Measurements from ENCODE around the gene ACER1. TPM values are rescaled to one million over a fixed set of nuclear protein-coding genes. Genes with fewer than 3 reads are reported as not detected.

The ACER1 gene
- total RNA-seq, 4 donors from 2014 or later, result not detected

DNA sequence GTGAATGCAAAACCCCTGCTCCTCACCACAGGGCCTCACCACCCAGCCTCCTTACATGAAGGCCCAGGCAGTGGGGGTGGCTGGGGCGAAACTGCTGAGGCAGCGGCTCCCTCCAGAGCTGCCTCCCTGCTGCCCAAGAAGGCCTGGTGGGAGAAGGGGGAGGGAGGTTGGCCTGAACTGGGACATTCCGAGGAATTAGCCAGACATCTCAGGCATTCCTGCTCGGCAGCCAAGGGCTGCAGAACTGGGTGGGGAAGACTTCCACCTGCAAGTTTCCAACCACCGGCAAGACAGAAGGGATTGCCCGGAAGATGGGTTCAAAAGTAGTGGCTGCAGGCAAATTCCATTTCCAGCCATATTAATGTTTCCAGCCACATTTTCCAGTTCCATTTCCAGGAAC lies 44.6 kb upstream of the ACER1 start:
- no peak for DNase-seq (ENCODE audit: low spot score in 2 of 2)
- TF ChIP-seq POLR2A (IDR thresholded peaks at IDR 0.05) (no peak), EP300 (IDR thresholded peaks at IDR 0.05) (no peak)
- TF ChIP-seq, protein P1, sequence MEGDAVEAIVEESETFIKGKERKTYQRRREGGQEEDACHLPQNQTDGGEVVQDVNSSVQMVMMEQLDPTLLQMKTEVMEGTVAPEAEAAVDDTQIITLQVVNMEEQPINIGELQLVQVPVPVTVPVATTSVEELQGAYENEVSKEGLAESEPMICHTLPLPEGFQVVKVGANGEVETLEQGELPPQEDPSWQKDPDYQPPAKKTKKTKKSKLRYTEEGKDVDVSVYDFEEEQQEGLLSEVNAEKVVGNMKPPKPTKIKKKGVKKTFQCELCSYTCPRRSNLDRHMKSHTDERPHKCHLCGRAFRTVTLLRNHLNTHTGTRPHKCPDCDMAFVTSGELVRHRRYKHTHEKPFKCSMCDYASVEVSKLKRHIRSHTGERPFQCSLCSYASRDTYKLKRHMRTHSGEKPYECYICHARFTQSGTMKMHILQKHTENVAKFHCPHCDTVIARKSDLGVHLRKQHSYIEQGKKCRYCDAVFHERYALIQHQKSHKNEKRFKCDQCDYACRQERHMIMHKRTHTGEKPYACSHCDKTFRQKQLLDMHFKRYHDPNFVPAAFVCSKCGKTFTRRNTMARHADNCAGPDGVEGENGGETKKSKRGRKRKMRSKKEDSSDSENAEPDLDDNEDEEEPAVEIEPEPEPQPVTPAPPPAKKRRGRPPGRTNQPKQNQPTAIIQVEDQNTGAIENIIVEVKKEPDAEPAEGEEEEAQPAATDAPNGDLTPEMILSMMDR (IDR thresholded peaks at IDR 0.05), result no peak
- H3K9me3 ChIP-seq, result peaks cover 0 to 11% (median 0%) of the 10 kb centered on the region in 4 donors
- H3K27me3 ChIP-seq, result no peaks in the 10 kb centered on the region
- peak overlapping the region in 2 of 4 donors; percentile 16 to 31 for H3K27ac ChIP-seq
- peaks cover 0 to 47% (median 13%) of the 10 kb centered on the region in 4 donors for H3K4me1 ChIP-seq
- H3K36me3 ChIP-seq, result peaks cover 2 to 72% (median 20%) of the 10 kb centered on the region in 3 donors
- H3K4me3 ChIP-seq, result no peak overlapping the region
- WGBS, 2 donors, result 43 to 45% methylated on average over 6 of the region's 6 CpGs

DNA sequence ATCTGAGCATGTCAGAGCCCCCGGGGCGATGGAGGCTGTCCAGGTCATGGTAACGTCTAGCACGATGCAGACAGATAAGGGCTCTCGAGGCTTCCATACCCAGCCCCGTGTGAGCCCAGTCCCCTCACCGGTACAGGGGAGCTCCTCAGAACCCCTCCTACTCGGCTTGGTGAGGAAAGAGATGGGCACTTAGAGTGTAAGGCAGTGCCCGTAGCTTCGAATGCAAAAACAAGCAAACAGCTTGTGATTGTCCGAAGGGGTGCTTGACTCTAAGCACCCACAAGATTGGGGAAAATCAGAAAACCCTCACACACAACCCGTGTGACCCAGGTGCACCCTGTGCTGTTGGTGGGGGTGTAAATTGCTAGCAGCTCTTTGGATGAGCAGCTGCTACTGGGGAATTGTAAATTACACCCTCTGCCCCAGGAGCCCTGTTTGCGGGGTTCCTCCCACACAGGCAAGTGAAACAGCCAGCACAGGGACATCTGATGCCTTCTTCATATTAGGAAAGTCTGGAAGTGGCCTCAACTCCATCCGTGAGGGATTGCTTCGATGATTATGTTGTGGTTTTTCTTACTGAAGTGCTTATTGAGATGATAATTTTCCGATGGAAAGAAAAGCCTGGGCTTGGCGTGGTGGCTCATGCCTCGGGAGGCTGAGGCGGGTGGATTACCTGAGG lies 43.2 kb upstream of the ACER1 start:
- Histone ChIP-seq H3K27ac (peak overlapping the region in 2 of 4 donors; percentile 60 to 99), H3K4me1 (peaks cover 0 to 53% (median 15%) of the 10 kb centered on the region in 4 donors), H3K9me3 (peaks cover 0 to 11% (median 0%) of the 10 kb centered on the region in 4 donors), H3K27me3 (no peaks in the 10 kb centered on the region), H3K36me3 (peaks cover 2 to 58% (median 15%) of the 10 kb centered on the region in 3 donors), H3K4me3 (no peak overlapping the region)
- TF ChIP-seq POLR2A (IDR thresholded peaks at IDR 0.05) (no peak), EP300 (IDR thresholded peaks at IDR 0.05) (no peak)
- no peak for DNase-seq (ENCODE audit: low spot score in 2 of 2)
- WGBS, 2 donors, result 56 to 67% methylated on average over 16 to 19 of the region's 19 CpGs

GRCh38 chr19:6375411-6376010 lies 42.1 kb upstream of the ACER1 start, which contains the start of gene PSPN:
Gene PSPN (minus strand): TSS chr19:6375933. CDS start chr19:6375849, 84 bp downstream.
- 71 to 78% methylated on average over 23 to 24 of the region's 25 CpGs for WGBS, 2 donors
- H3K4me1 ChIP-seq, result peaks cover 0 to 53% (median 15%) of the 10 kb centered on the region in 4 donors

DNA sequence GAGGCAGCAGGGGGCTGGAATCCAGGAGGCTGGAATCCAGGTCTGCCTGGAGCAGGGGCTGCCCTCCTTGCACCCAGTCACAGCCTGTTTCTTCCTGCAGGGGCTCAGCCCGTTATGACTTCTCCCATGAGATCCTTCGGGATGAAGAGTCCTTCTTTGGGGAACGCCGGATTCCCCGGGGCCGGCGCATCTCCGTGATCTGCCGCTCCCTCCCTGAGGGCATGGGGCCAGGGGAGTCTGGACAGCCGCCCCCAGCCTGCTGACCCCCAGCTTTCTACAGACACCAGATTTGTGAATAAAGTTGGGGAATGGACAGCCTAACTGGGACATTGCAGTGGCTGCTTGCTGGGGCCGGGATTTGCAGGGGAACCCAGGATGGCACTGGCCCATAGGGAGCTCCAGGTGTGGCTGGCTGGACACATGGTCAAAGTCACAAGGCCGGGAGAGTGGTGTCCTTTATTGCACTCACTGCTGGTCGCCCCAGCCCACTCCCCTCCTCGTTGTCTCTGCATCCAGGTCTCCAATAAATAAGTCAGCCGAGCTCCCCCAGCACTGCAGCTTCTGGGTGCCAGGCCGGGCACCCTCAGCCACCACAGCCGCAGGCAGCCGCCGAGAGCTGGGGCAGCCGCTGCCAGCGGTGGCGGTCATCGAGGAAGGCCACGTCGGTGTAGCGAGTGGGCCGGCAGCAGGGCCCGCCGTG lies 41.4 kb upstream of the ACER1 start:
- H3K36me3 ChIP-seq, result peaks cover 0 to 40% (median 0%) of the 10 kb centered on the region in 3 donors
- no peaks in the 10 kb centered on the region for H3K27me3 ChIP-seq
- peaks cover 0 to 53% (median 15%) of the 10 kb centered on the region in 4 donors for H3K4me1 ChIP-seq
- WGBS, 2 donors, result 79 to 83% methylated on average over 11 to 23 of the region's 29 CpGs
- TF ChIP-seq EP300 (IDR thresholded peaks at IDR 0.05) (no peak), POLR2A (IDR thresholded peaks at IDR 0.05) (no peak)
- TF ChIP-seq, protein P1 (IDR thresholded peaks at IDR 0.05), result no peak
- peaks cover 0 to 3% (median 0%) of the 10 kb centered on the region in 4 donors for H3K9me3 ChIP-seq
- peak overlapping the region in 3 of 4 donors; percentile 84 to 99 (median 98) for H3K27ac ChIP-seq
- no peak for DNase-seq (ENCODE audit: low spot score in 2 of 2)
- no peak overlapping the region for H3K4me3 ChIP-seq

More at GRCh38 chr19:6375411-6376010, 42.1 kb upstream of the ACER1 start, which contains the start of gene PSPN:
- Histone ChIP-seq H3K27ac (peak within 1 kb of the TSS in 2 of 4 donors; percentile 60 to 99), H3K27me3 (no peaks in the 10 kb centered on the region), H3K9me3 (peaks cover 0 to 10% (median 0%) of the 10 kb centered on the region in 4 donors), H3K4me3 (no peak within 1 kb of the TSS), H3K36me3 (peaks cover 0 to 47% (median 4%) of the 10 kb centered on the region in 3 donors)
- no peak for TF ChIP-seq EP300 (IDR thresholded peaks at IDR 0.05)
- no peak for TF ChIP-seq POLR2A (IDR thresholded peaks at IDR 0.05)
- TF ChIP-seq, protein P1 (IDR thresholded peaks at IDR 0.05), result no peak
- DNase-seq (ENCODE audit: low spot score in 2 of 2), result no peak

- Histone ChIP-seq H3K9me3 (no peaks in the 10 kb centered on the region), H3K27ac (peak overlapping the region; percentile 84 to 99 (median 98)), H3K36me3 (peaks cover 0 to 38% (median 0%) of the 10 kb centered on the region in 3 donors), H3K27me3 (no peaks in the 10 kb centered on the region), H3K4me3 (peak overlapping the region in 2 of 4 donors; percentile 94 to 95), H3K4me1 (peaks cover 0 to 53% (median 15%) of the 10 kb centered on the region in 4 donors)
- DNase-seq (ENCODE audit: low spot score in 2 of 2), result no peak
- WGBS, 2 donors, result 47% methylated on average over 26 to 29 of the region's 29 CpGs
- no peak for TF ChIP-seq POLR2A (IDR thresholded peaks at IDR 0.05)
- TF ChIP-seq, protein P1 (IDR thresholded peaks at IDR 0.05), result no peak
Observed at GRCh38 chr19:6374161-6374709, 40.8 kb upstream of the ACER1 start.

All from tibial nerve (tissue), 4 donors.